Activated B cell treated with CpG ODN at 0.5 μM for 24 hours (primary cell): ENCODE measurements around the gene TTC27. TPM values are rescaled to one million over a fixed set of nuclear protein-coding genes. Genes with fewer than 3 reads are reported as not detected.
"Not testable (repeated sequence)": the region's sequence is repeated elsewhere in the genome, so short reads cannot be mapped to it uniquely, and the experiment has no call there.

Source experiments
- ATAC-seq: fragments of 200-7000 bp; cut with Tn5 transposase; one replicate; pipeline ENCODE4 v1.10.0; 2021; ENCODE audit warnings: low read depth, mild to moderate bottlenecking, moderate library complexity
- CTCF ChIA-PET: fragments of 350-600 bp; sonication (Branson Sonifier 250); formaldehyde crosslinking; loops from one replicate; lab custom pipeline; 2021; ENCODE audit warnings: antibody characterized with exemption; lab: Charles Lee
- POLR2A ChIA-PET: fragments of 350-600 bp; sonication (Branson Sonifier 250); formaldehyde crosslinking; loops from one replicate; lab custom pipeline; 2021; ENCODE audit warnings: antibody characterized with exemption; lab: Charles Lee
- DNase-seq: peaks from one replicate; pipeline ENCODE4 v3.0.0; 2022
- H3K27ac Mint-ChIP-seq: one replicate; pipeline ENCODE4 v1.8.0; 2020; ENCODE audit warnings: mixed read lengths
- H3K27me3 Mint-ChIP-seq: one replicate; pipeline ENCODE4 v1.8.0; 2021; ENCODE audit warnings: mixed read lengths
- H3K36me3 Mint-ChIP-seq: one replicate; pipeline ENCODE4 v1.8.0; 2021; ENCODE audit warnings: low read depth, mixed read lengths
- H3K4me1 Mint-ChIP-seq: one replicate; pipeline ENCODE4 v1.8.0; 2021; ENCODE audit warnings: mixed read lengths
- H3K4me3 Mint-ChIP-seq: one replicate; pipeline ENCODE4 v1.8.0; 2020; ENCODE audit warnings: mild to moderate bottlenecking, mixed read lengths
- H3K9me3 Mint-ChIP-seq: one replicate; pipeline ENCODE4 v1.8.0; 2020; ENCODE audit warnings: mixed read lengths
- intact Hi-C: fragments of 100-400 bp; cut with micrococcal nuclease; formaldehyde crosslinking; loops from one replicate; pipeline ENCODE4 v1.15.1; 2024
- total RNA-seq: library from RNA; stranded (reverse); gene quantifications from 2 replicates; pipeline ENCODE4 v1.2.3, GENCODE V29; 2022
- TF ChIP-seq, protein P1 (sequence below): fragments of 200-600 bp; IDR thresholded peaks from one replicate; pipeline ENCODE4 v1.8.0; 2022; ENCODE audit warnings: antibody characterized with exemption, mild to moderate bottlenecking

TTC27 gene
- total RNA-seq, 1 donor from 2014 or later, result 34.8 TPM

DNA sequence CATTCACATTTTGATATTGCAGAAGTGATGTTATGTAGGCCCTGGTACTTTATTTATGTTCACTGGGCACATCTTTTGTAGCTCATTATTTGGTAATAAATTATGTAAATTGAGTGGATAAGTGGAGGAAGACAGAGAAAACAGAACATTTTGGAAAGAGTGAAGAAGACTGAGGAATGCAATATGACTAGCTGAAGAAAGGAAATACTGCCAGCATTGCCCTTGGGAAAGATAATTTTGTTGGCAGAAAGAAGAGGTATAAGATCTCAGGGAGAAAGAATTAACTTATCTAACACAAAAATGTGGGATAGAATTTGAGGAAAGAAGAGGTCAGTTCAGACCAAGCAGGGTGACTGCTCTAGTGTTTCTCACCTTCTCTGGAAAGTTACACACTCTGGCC, 118.8 kb downstream of the TTC27 start:
- CTCF ChIA-PET, result no interaction called here
- Mint-ChIP-seq H3K36me3 (peaks cover 71% of the 10 kb centered on the region), H3K9me3 (peaks cover 6% of the 10 kb centered on the region), H3K27ac (no peak overlapping the region), H3K27me3 (no peaks in the 10 kb centered on the region), H3K4me3 (no peak overlapping the region), H3K4me1 (no peaks in the 10 kb centered on the region)
- TF ChIP-seq, protein P1, sequence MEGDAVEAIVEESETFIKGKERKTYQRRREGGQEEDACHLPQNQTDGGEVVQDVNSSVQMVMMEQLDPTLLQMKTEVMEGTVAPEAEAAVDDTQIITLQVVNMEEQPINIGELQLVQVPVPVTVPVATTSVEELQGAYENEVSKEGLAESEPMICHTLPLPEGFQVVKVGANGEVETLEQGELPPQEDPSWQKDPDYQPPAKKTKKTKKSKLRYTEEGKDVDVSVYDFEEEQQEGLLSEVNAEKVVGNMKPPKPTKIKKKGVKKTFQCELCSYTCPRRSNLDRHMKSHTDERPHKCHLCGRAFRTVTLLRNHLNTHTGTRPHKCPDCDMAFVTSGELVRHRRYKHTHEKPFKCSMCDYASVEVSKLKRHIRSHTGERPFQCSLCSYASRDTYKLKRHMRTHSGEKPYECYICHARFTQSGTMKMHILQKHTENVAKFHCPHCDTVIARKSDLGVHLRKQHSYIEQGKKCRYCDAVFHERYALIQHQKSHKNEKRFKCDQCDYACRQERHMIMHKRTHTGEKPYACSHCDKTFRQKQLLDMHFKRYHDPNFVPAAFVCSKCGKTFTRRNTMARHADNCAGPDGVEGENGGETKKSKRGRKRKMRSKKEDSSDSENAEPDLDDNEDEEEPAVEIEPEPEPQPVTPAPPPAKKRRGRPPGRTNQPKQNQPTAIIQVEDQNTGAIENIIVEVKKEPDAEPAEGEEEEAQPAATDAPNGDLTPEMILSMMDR, result no peak
- DNase-seq, result no peak
- intact Hi-C loops, result no loop called here
- no peak for ATAC-seq
- POLR2A ChIA-PET, result no interaction called here

DNA sequence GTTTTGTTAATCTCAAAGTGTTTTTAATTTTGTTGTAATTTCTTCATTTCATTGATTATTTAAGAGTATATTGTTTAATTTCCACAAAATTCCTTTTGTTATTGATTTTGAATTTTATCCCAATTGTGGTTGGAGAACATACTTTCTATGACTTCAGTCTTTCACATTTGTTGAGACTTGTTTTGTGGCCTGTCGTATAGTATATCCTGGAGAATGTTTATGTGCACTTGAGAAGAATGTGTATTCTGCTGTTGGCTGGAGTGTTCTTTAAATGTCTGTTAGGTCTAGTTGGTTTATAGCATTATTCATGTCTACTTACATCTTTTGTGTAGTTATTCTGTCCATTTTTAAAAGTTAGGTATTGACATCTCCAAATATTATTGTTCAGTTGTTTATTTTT, 120.3 kb downstream of the TTC27 start:
- Mint-ChIP-seq H3K4me3 (no peak overlapping the region), H3K27me3 (no peaks in the 10 kb centered on the region), H3K4me1 (no peaks in the 10 kb centered on the region), H3K27ac (no peak overlapping the region), H3K36me3 (peaks cover 68% of the 10 kb centered on the region), H3K9me3 (peaks cover 6% of the 10 kb centered on the region)
- no peak for ATAC-seq
- POLR2A ChIA-PET, result no interaction called here
- intact Hi-C loops, result no loop called here
- DNase-seq, result no peak
- CTCF ChIA-PET, result no interaction called here
- TF ChIP-seq, protein P1, result no peak

DNA sequence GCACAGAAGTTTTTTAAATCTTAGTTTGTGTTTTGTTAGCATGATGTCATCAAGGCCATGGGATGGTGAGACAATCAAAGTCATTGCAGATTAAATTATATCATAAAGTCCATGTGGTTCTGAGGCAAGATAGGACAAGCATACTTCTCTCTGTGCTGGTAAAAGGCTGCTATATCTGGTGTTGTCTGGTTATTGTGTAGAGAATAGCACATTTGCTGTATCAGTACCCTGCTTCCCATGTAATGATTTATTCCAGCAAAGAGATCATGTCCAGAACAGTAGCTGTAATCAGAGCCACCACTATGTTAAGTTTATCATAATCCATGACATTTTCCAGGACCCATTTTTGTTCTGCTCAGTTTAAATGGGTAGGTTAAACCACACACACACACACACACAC, 123.0 kb downstream of the TTC27 start:
- no peaks in the 10 kb centered on the region for H3K27me3 Mint-ChIP-seq
- no peak for ATAC-seq
- peaks cover 8% of the 10 kb centered on the region for H3K9me3 Mint-ChIP-seq
- no peak for DNase-seq
- H3K36me3 Mint-ChIP-seq, result peaks cover 55% of the 10 kb centered on the region
- peaks cover 7% of the 10 kb centered on the region for H3K4me1 Mint-ChIP-seq
- intact Hi-C loops, result no loop called here
- POLR2A ChIA-PET, result no interaction called here
- no peak overlapping the region for H3K4me3 Mint-ChIP-seq
- CTCF ChIA-PET, result no interaction called here
- TF ChIP-seq, protein P1, result no peak
- H3K27ac Mint-ChIP-seq, result no peak overlapping the region

DNA sequence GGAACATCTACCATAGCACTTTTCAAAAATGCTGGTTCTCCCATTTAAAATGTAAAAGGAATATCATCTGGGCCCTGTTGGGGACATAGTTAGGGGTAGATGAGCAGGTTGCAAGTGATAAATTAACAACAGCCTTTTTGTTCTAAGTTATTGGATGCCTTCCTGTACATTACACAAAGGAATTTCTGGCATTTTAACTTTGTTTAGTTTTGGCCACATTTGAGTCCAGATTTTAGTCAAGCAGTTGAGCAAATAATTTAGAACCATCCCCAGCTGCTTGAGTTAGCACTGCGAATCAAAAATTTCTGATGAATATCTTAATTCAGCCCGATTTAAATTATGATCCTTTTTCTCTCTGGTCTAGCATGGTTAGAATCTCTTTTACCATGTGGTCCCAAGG, 124.4 kb downstream of the TTC27 start:
- ChIA-PET CTCF (no interaction called here), POLR2A (no interaction called here)
- Mint-ChIP-seq H3K9me3 (peaks cover 4% of the 10 kb centered on the region), H3K27ac (no peak overlapping the region), H3K4me1 (peaks cover 15% of the 10 kb centered on the region), H3K36me3 (peaks cover 54% of the 10 kb centered on the region), H3K4me3 (no peak overlapping the region), H3K27me3 (no peaks in the 10 kb centered on the region)
- TF ChIP-seq, protein P1, result no peak
- intact Hi-C loops, result no loop called here
- DNase-seq (no peak), ATAC-seq (no peak)

DNA sequence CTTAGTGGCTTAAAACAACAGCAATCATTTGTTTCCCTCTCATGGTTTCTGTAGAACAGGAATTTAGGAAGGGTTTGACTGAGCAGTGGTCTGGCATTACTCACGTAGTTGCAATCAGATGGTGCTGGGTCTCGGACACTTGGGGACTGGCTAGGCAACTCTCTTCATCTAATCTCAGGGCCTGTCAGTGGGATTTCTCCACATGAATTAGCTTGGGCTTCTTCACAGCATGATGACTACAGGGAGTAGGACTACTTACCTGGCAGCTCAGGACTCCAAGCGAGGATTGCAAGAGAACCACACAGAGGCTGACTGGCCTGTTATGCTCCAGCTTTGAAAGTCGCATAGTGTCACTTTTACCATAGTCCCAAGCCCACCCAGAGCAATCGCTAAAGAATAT, 125.1 kb downstream of the TTC27 start:
- H3K4me1 Mint-ChIP-seq, result peaks cover 15% of the 10 kb centered on the region
- intact Hi-C loops, result no loop called here
- H3K4me3 Mint-ChIP-seq, result no peak overlapping the region
- TF ChIP-seq, protein P1, result no peak
- ChIA-PET CTCF (no interaction called here), POLR2A (no interaction called here)
- H3K27me3 Mint-ChIP-seq, result no peaks in the 10 kb centered on the region
- ATAC-seq (no peak), DNase-seq (no peak)
- H3K27ac Mint-ChIP-seq, result no peak overlapping the region
- H3K9me3 Mint-ChIP-seq, result peaks cover 2% of the 10 kb centered on the region
- peaks cover 56% of the 10 kb centered on the region for H3K36me3 Mint-ChIP-seq

DNA sequence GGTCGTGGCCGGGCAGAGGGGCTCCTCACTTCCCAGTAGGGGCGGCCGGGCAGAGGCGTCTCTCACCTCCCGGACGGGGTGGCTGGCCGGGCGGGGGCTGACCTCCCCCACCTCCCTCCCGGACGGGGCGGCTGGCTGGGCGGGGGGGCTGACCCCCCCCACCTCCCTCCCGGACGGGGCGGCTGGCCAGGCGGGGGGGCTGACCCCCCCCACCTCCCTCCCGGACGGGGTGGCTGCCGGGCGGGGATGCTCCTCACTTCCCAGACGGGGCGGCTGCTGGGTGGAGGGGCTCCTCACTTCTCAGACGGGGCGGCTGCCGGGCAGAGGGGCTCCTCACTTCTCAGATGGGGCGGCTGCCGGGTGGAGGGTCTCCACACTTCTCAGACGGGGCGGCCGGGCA, 126.8 kb downstream of the TTC27 start:
- ATAC-seq, H3K27ac Mint-ChIP-seq, H3K4me3 Mint-ChIP-seq, intact Hi-C loops, H3K27me3 Mint-ChIP-seq, POLR2A ChIA-PET, H3K9me3 Mint-ChIP-seq, CTCF ChIA-PET, DNase-seq: not testable (repeated sequence)
- Mint-ChIP-seq H3K36me3 (peaks cover 56% of the 10 kb centered on the region), H3K4me1 (peaks cover 15% of the 10 kb centered on the region)
